Suprapubic skin (tissue), 3 donors: ENCODE data around the gene NACC2.

Experiments
- CTCF ChIP-seq, 2 donors: fragments of 200-600 bp in 1 of 2; fragments of 450-650 bp in 1 of 2; sonication (generic) in 1 of 2; IDR thresholded peaks; one replicate each; pipeline ENCODE4 v1.5.1; 2016 to 2019; ENCODE audit warnings: antibody characterized with exemption in 2 of 2, mild to moderate bottlenecking in 1 of 2, moderate library complexity in 1 of 2
- EP300 ChIP-seq: sonication (generic); formaldehyde crosslinking; IDR thresholded peaks from one replicate; pipeline ENCODE4 v1.6.1; 2017; ENCODE audit warnings: antibody characterized with exemption
- POLR2A ChIP-seq, 2 donors: fragments of 450-650 bp; IDR thresholded peaks; one replicate each; pipeline ENCODE4 v1.6.1; 2017; ENCODE audit warnings: antibody characterized with exemption in 2 of 2, mild to moderate bottlenecking in 2 of 2, moderate library complexity in 2 of 2

GRCh38 chr9:136086951-136087740 is 7.9 kb downstream of the NACC2 start:
- TF ChIP-seq EP300 (no peak), CTCF (IDR thresholded peaks at IDR 0.05) (no peak), POLR2A (IDR thresholded peaks at IDR 0.05) (no peak)
